Prostate gland (tissue), 2 donors: ENCODE measurements around the gene GPR17. TPM values are rescaled to one million over a fixed set of nuclear protein-coding genes. Genes with fewer than 3 reads are reported as not detected.

Experiments
- DNase-seq: peaks from one replicate; pipeline ENCODE4 v3.0.0-alpha.2; 2019; ENCODE audit warnings: low spot score
- H3K27ac ChIP-seq, 2 donors: fragments of 200-600 bp; sonication (generic); 2 replicates each; pipeline ENCODE4 v1.5.1; 2017 to 2019
- H3K27me3 ChIP-seq: fragments of 200-600 bp; sonication (generic); replicated peaks from 2 replicates; pipeline ENCODE4 v1.5.1; 2019; ENCODE audit not compliant: insufficient read depth
- H3K36me3 ChIP-seq, 2 donors: fragments of 200-600 bp; sonication (generic); 1 replicate in 1 of 2; 2 replicates in 1 of 2; pipeline versions ENCODE4 v1.5.1 to v1.8.1; 2017 to 2019
- H3K4me1 ChIP-seq: fragments of 200-600 bp; sonication (generic); replicated peaks from 2 replicates; pipeline ENCODE4 v1.5.1; 2019
- H3K4me3 ChIP-seq, 2 donors: fragments of 200-600 bp; sonication (generic); 2 replicates each; pipeline ENCODE4 v1.5.1; 2017 to 2019
- H3K9me3 ChIP-seq: fragments of 200-600 bp; sonication (generic); 2 replicates; pipeline ENCODE4 v1.5.1; 2017
- CTCF ChIP-seq, 4 experiments: fragments of 200-600 bp in 2 of 4; fragments of 450-650 bp in 2 of 4; sonication (generic) in 2 of 4; IDR thresholded peaks; 1 replicate in 3 of 4; 2 replicates in 1 of 4; pipeline ENCODE4 v1.5.1; 2016 to 2019; ENCODE audit warnings: antibody characterized with exemption in 4 of 4, mild to moderate bottlenecking in 2 of 4, moderate library complexity in 2 of 4
- POLR2A ChIP-seq: fragments of 450-650 bp; IDR thresholded peaks from one replicate; pipeline ENCODE4 v1.6.1; 2016; ENCODE audit warnings: antibody characterized with exemption, mild to moderate bottlenecking
- POLR2AphosphoS5 ChIP-seq: sonication (generic); formaldehyde crosslinking; IDR thresholded peaks from one replicate; pipeline ENCODE4 v1.6.1; 2017; ENCODE audit warnings: antibody characterized with exemption
- WGBS: methylation state at CpG from one replicate; pipeline ENCODE4 v1.1.5; 2018; 5-methylcytosine and 5-hydroxymethylcytosine counted together
- intact Hi-C: fragments of 100-400 bp; cut with DNase I; formaldehyde crosslinking; loops from one replicate; pipeline ENCODE4 v1.14.2; 2022
- total RNA-seq, 2 donors: library from RNA; depleted of rRNA; stranded (reverse); fragments of >200 nt; gene quantifications; one replicate each; pipeline ENCODE4 v1.1.0, GENCODE V29; 2016

The GPR17 gene
- total RNA-seq, 2 donors from 2014 or later, result not detected

GRCh38 chr2:127665267-127665893, 19.4 kb downstream of the GPR17 start:
- WGBS, result 72% methylated on average over 8 of the region's 8 CpGs
- H3K27ac ChIP-seq, result peak overlapping the region in 1 of 2 donors; percentile 54

GRCh38 chr2:127669056-127669455, 23.1 kb downstream of the GPR17 start:
- Histone ChIP-seq H3K9me3 (no peaks in the 10 kb centered on the region), H3K27ac (no peak overlapping the region), H3K27me3 (no peaks in the 10 kb centered on the region), H3K36me3 (no peaks in the 10 kb centered on the region), H3K4me3 (no peak overlapping the region), H3K4me1 (no peaks in the 10 kb centered on the region)
- WGBS, result 81% methylated on average over 7 of the region's 7 CpGs
- intact Hi-C loops, result no loop called here
- no peak for TF ChIP-seq POLR2A
- no peak for TF ChIP-seq CTCF (IDR thresholded peaks at IDR 0.05)
- TF ChIP-seq POLR2AphosphoS5, result no peak
- no peak for DNase-seq

More at GRCh38 chr2:127665267-127665893, 19.4 kb downstream of the GPR17 start:
- no peaks in the 10 kb centered on the region for H3K9me3 ChIP-seq
- H3K27me3 ChIP-seq, result peaks cover 2% of the 10 kb centered on the region
- no peak overlapping the region for H3K4me3 ChIP-seq
- no peaks in the 10 kb centered on the region for H3K36me3 ChIP-seq
- TF ChIP-seq POLR2A (no peak), CTCF (IDR thresholded peaks at IDR 0.05) (no peak)
- intact Hi-C loops, result no loop called here
- no peaks in the 10 kb centered on the region for H3K4me1 ChIP-seq
- DNase-seq, result no peak

- WGBS, result 64% methylated on average over 10 of the region's 10 CpGs
- Histone ChIP-seq H3K27me3 (no peaks in the 10 kb centered on the region), H3K9me3 (no peaks in the 10 kb centered on the region), H3K27ac (no peak overlapping the region), H3K4me3 (no peak overlapping the region), H3K4me1 (no peaks in the 10 kb centered on the region), H3K36me3 (no peaks in the 10 kb centered on the region)
- intact Hi-C loops, result loop anchor here (10.0 kb wide), 2 partner anchors 146 to 266 kb away; partner anchors contain the start of gene IWS1
- DNase-seq, result no peak
- no peak for TF ChIP-seq CTCF (IDR thresholded peaks at IDR 0.05)
- TF ChIP-seq POLR2A, result no peak
- no peak for TF ChIP-seq POLR2AphosphoS5
Measured at GRCh38 chr2:127670055-127670956, 24.4 kb downstream of the GPR17 start.

- intact Hi-C loops, result loop anchor here (10.0 kb wide), 2 partner anchors 146 to 266 kb away; partner anchors contain the start of gene IWS1
- no peak overlapping the region for H3K4me3 ChIP-seq
- no peaks in the 10 kb centered on the region for H3K36me3 ChIP-seq
- TF ChIP-seq POLR2AphosphoS5 (no peak), POLR2A (no peak), CTCF (IDR thresholded peaks at IDR 0.05) (no peak)
- no peak overlapping the region for H3K27ac ChIP-seq
- no peaks in the 10 kb centered on the region for H3K27me3 ChIP-seq
- 68% methylated on average over 5 of the region's 5 CpGs for WGBS
- no peaks in the 10 kb centered on the region for H3K4me1 ChIP-seq
- no peak for DNase-seq
- H3K9me3 ChIP-seq, result no peaks in the 10 kb centered on the region
Measured at GRCh38 chr2:127670957-127671290, 25.0 kb downstream of the GPR17 start.
